Astrocyte (in vitro differentiated cells and primary cell): Measurements from ENCODE around the gene ASPG. TPM values are rescaled to one million over a fixed set of nuclear protein-coding genes. Genes with fewer than 3 reads are reported as not detected.

Experiments
- DNase-seq: peaks from one replicate; pipeline ENCODE4 v3.0.0-alpha.2; 2010; ENCODE audit warnings: low read depth
- FAIRE-seq: peaks from 2 replicates; lab custom pipeline; 2011; peaks lifted over from hg19 to GRCh38; lab: Jason Lieb, UNC
- H2AFZ ChIP-seq: 2 replicates; pipeline ENCODE4 v1.6.0; 2012; ENCODE audit warnings: low read depth, low read length, inconsistent platforms
- H3K27ac ChIP-seq: 2 replicates; pipeline ENCODE4 v1.5.1; 2011; ENCODE audit warnings: low read depth, low read length, inconsistent platforms
- H3K27me3 ChIP-seq: 2 replicates; pipeline ENCODE4 v1.6.0; 2011; ENCODE audit warnings: low read length, inconsistent platforms; ENCODE audit not compliant: insufficient read depth
- H3K36me3 ChIP-seq: 2 replicates; pipeline ENCODE4 v1.5.1; 2011; ENCODE audit warnings: low read length, inconsistent platforms; ENCODE audit not compliant: insufficient read depth
- H3K4me1 ChIP-seq: 2 replicates; pipeline ENCODE4 v1.5.1; 2011; ENCODE audit warnings: low read length, inconsistent platforms; ENCODE audit not compliant: insufficient read depth
- H3K4me2 ChIP-seq: 2 replicates; pipeline ENCODE4 v1.6.0; 2012; ENCODE audit warnings: low read length, inconsistent platforms
- H3K4me3 ChIP-seq: 2 replicates; pipeline ENCODE4 v1.5.1; 2011; ENCODE audit warnings: low read depth, mild to moderate bottlenecking, low read length, inconsistent platforms; ENCODE audit not compliant: insufficient read depth
- H3K79me2 ChIP-seq: 2 replicates; pipeline ENCODE4 v1.6.0; 2012; ENCODE audit warnings: mild to moderate bottlenecking, low read length, inconsistent platforms; ENCODE audit not compliant: insufficient read depth
- H3K9ac ChIP-seq: 2 replicates; pipeline ENCODE4 v1.6.0; 2012; ENCODE audit warnings: mild to moderate bottlenecking, low read length, inconsistent platforms
- H3K9me3 ChIP-seq: 2 replicates; pipeline ENCODE4 v1.5.1; 2012; ENCODE audit warnings: low read depth, mild to moderate bottlenecking, low read length, inconsistent platforms; ENCODE audit not compliant: insufficient read depth
- H4K20me1 ChIP-seq: 2 replicates; pipeline ENCODE4 v1.6.0; 2012; ENCODE audit warnings: low read length, inconsistent platforms; ENCODE audit not compliant: insufficient read depth
- H3K27ac Mint-ChIP-seq: one replicate; pipeline ENCODE4 v1.8.0; 2021; ENCODE audit warnings: mild to moderate bottlenecking, mixed read lengths; ENCODE audit not compliant: unreplicated experiment
- H3K27me3 Mint-ChIP-seq: one replicate; pipeline ENCODE4 v1.8.0; 2021; ENCODE audit warnings: low read depth, mixed read lengths; ENCODE audit not compliant: unreplicated experiment
- H3K36me3 Mint-ChIP-seq: one replicate; pipeline ENCODE4 v1.8.0; 2021; ENCODE audit warnings: low read depth, mixed read lengths; ENCODE audit not compliant: unreplicated experiment
- H3K4me1 Mint-ChIP-seq: one replicate; pipeline ENCODE4 v1.8.0; 2021; ENCODE audit warnings: low read depth, mixed read lengths; ENCODE audit not compliant: unreplicated experiment
- H3K4me3 Mint-ChIP-seq: one replicate; pipeline ENCODE4 v1.8.0; 2021; ENCODE audit warnings: mild to moderate bottlenecking, moderate library complexity, mixed read lengths; ENCODE audit not compliant: unreplicated experiment
- H3K9me3 Mint-ChIP-seq: one replicate; pipeline ENCODE4 v1.8.0; 2021; ENCODE audit warnings: mild to moderate bottlenecking, mixed read lengths; ENCODE audit not compliant: unreplicated experiment
- CTCF ChIP-seq: IDR thresholded peaks from 2 replicates; pipeline ENCODE4 v1.5.1; 2011; ENCODE audit warnings: low read depth, mild to moderate bottlenecking, inconsistent platforms, low read length, moderate library complexity; ENCODE audit not compliant: insufficient read depth
- EZH2 ChIP-seq: IDR thresholded peaks from 2 replicates; pipeline ENCODE4 v1.6.1; 2012; ENCODE audit warnings: mild to moderate bottlenecking, low read length, inconsistent platforms; ENCODE audit not compliant: insufficient read depth
- total RNA-seq: library from RNA; stranded (reverse); gene quantifications from 2 replicates; pipeline ENCODE4 v1.2.1, GENCODE V29; 2021

ASPG gene
- total RNA-seq, 1 donor from 2014 or later, result not detected

- no peak overlapping the region for H3K4me3 ChIP-seq
- no peak for TF ChIP-seq CTCF
- no peak for TF ChIP-seq EZH2
- H3K4me2 ChIP-seq, result no peak overlapping the region
- peaks cover 11% of the 10 kb centered on the region for H3K27me3 Mint-ChIP-seq
- no peaks in the 10 kb centered on the region for H3K4me1 Mint-ChIP-seq
- H3K9ac ChIP-seq, result no peak overlapping the region
- H3K9me3 ChIP-seq, result no peaks in the 10 kb centered on the region
- no peaks in the 10 kb centered on the region for H3K79me2 ChIP-seq
- no peak overlapping the region for H3K27ac ChIP-seq
- H3K4me3 Mint-ChIP-seq, result no peak overlapping the region
- H3K27ac Mint-ChIP-seq, result no peak overlapping the region
- no peaks in the 10 kb centered on the region for H3K36me3 Mint-ChIP-seq
- DNase-seq (no peak), FAIRE-seq (no peak)
- H3K4me1 ChIP-seq, result no peaks in the 10 kb centered on the region
- H2AFZ ChIP-seq, result no peak overlapping the region
- H3K9me3 Mint-ChIP-seq, result no peaks in the 10 kb centered on the region
- no peaks in the 10 kb centered on the region for H3K36me3 ChIP-seq
- no peaks in the 10 kb centered on the region for H4K20me1 ChIP-seq
- H3K27me3 ChIP-seq, result no peaks in the 10 kb centered on the region
Measured at GRCh38 chr14:104107611-104108569, 22.4 kb downstream of the ASPG start.

GRCh38 chr14:104108570-104109541, 23.4 kb downstream of the ASPG start:
- no peaks in the 10 kb centered on the region for H3K79me2 ChIP-seq
- H3K9ac ChIP-seq, result no peak overlapping the region
- TF ChIP-seq EZH2, result no peak
- TF ChIP-seq CTCF, result no peak
- H4K20me1 ChIP-seq, result no peaks in the 10 kb centered on the region
- Mint-ChIP-seq H3K36me3 (no peaks in the 10 kb centered on the region), H3K27ac (no peak overlapping the region), H3K4me3 (no peak overlapping the region), H3K4me1 (no peaks in the 10 kb centered on the region), H3K27me3 (peaks cover 12% of the 10 kb centered on the region), H3K9me3 (no peaks in the 10 kb centered on the region)
- no peaks in the 10 kb centered on the region for H3K27me3 ChIP-seq
- H2AFZ ChIP-seq, result no peak overlapping the region
- H3K4me2 ChIP-seq, result no peak overlapping the region
- no peaks in the 10 kb centered on the region for H3K36me3 ChIP-seq
- no peak overlapping the region for H3K27ac ChIP-seq
- H3K9me3 ChIP-seq, result no peaks in the 10 kb centered on the region
- DNase-seq (no peak), FAIRE-seq (no peak)
- H3K4me3 ChIP-seq, result no peak overlapping the region
- H3K4me1 ChIP-seq, result no peaks in the 10 kb centered on the region
